Neural cell (in vitro differentiated cells): ENCODE measurements around the gene ASPRV1. TPM values are rescaled to one million over a fixed set of nuclear protein-coding genes. Genes with fewer than 3 reads are reported as not detected.

Source experiments
- H2AFZ ChIP-seq: fragments of 200-600, 300-800 bp; sonication (generic), shearing (Covaris generic); 2 replicates; pipeline ENCODE4 v1.6.0; 2014; ENCODE audit warnings: low read depth, mild to moderate bottlenecking, antibody characterized with exemption, low read length, moderate library complexity
- H3F3A ChIP-seq: fragments of 200-600 bp; shearing (Covaris generic); 2 replicates; pipeline ENCODE4 v1.6.1; 2016; ENCODE audit warnings: mild to moderate bottlenecking, moderate library complexity, mixed read lengths, antibody characterized with exemption, low read length; ENCODE audit not compliant: insufficient read depth, poor library complexity, severe bottlenecking
- H3K27ac ChIP-seq: fragments of 200-600, 300-800 bp; sonication (generic), shearing (Covaris generic); 2 replicates; pipeline ENCODE4 v1.5.1; 2014; ENCODE audit warnings: mild to moderate bottlenecking, low read length, moderate library complexity
- H3K27me3 ChIP-seq: fragments of 300-800, 200-600 bp; sonication (generic), shearing (Covaris generic); 2 replicates; pipeline ENCODE4 v1.6.0; 2014; ENCODE audit warnings: mild to moderate bottlenecking, low read depth, low read length, moderate library complexity; ENCODE audit not compliant: insufficient read depth
- H3K36me3 ChIP-seq: fragments of 300-800, 200-600 bp; sonication (generic), shearing (Covaris generic); 2 replicates; pipeline ENCODE4 v1.5.1; 2014; ENCODE audit warnings: mild to moderate bottlenecking, antibody characterized with exemption, low read length, moderate library complexity; ENCODE audit not compliant: insufficient read depth
- H3K4me2 ChIP-seq: fragments of 300-800, 200-600 bp; sonication (generic), shearing (Covaris generic); 2 replicates; pipeline ENCODE4 v1.6.0; 2014; ENCODE audit warnings: mild to moderate bottlenecking, low read length
- H3K4me3 ChIP-seq: fragments of 300-800, 200-600 bp; sonication (generic), shearing (Covaris generic); 2 replicates; pipeline ENCODE4 v1.5.1; 2014; ENCODE audit warnings: mild to moderate bottlenecking, low read length, moderate library complexity
- H3K79me2 ChIP-seq: fragments of 200-600 bp; shearing (Covaris generic); replicated peaks from 2 replicates; pipeline ENCODE4 v1.6.0; 2014; ENCODE audit warnings: mild to moderate bottlenecking, low read length, moderate library complexity; ENCODE audit not compliant: insufficient read depth
- H3K9ac ChIP-seq: fragments of 300-800, 200-600 bp; sonication (generic), shearing (Covaris generic); 2 replicates; pipeline ENCODE4 v1.6.1; 2016; ENCODE audit warnings: mild to moderate bottlenecking, low read length, mixed read lengths
- H3K9me2 ChIP-seq: fragments of 200-600 bp; shearing (Covaris generic); 2 replicates; pipeline ENCODE4 v1.6.1; 2016; ENCODE audit warnings: mild to moderate bottlenecking, low read length, mixed read lengths; ENCODE audit not compliant: insufficient read depth
- H3K9me3 ChIP-seq: fragments of 200-600, 300-800 bp; sonication (generic), shearing (Covaris generic); 2 replicates; pipeline ENCODE4 v1.6.1; 2016; ENCODE audit warnings: mild to moderate bottlenecking, mixed run types, low read length, moderate library complexity, mixed read lengths
- H4K20me1 ChIP-seq: fragments of 200-600 bp; shearing (Covaris generic); 2 replicates; pipeline ENCODE4 v1.6.1; 2016; ENCODE audit warnings: mild to moderate bottlenecking, mixed run types; ENCODE audit not compliant: insufficient read depth
- CTCF ChIP-seq: fragments of 450-650 bp; IDR thresholded peaks from 2 replicates; pipeline ENCODE4 v1.5.1; 2014; ENCODE audit warnings: antibody characterized with exemption, mild to moderate bottlenecking, moderate library complexity; ENCODE audit not compliant: poor library complexity, severe bottlenecking
- EP300 ChIP-seq: fragments of 450-650 bp; conservative IDR thresholded peaks from 2 replicates; pipeline ENCODE4 v1.6.1; 2014; ENCODE audit warnings: antibody characterized with exemption, mild to moderate bottlenecking, moderate library complexity; ENCODE audit not compliant: poor library complexity, severe bottlenecking
- EZH2 ChIP-seq: fragments of 200-600, 300-800 bp; shearing (Covaris generic), sonication (generic); IDR thresholded peaks from 2 replicates; pipeline ENCODE4 v1.6.1; 2014; ENCODE audit warnings: antibody characterized with exemption, low read length, borderline replicate concordance, mild to moderate bottlenecking; ENCODE audit not compliant: insufficient read depth, poor library complexity, severe bottlenecking
- MXI1 ChIP-seq: fragments of 450-650 bp; conservative IDR thresholded peaks from 2 replicates; pipeline ENCODE4 v1.6.1; 2014; ENCODE audit warnings: antibody characterized with exemption, mild to moderate bottlenecking; ENCODE audit not compliant: poor library complexity, severe bottlenecking
- POLR2AphosphoS5 ChIP-seq: IDR thresholded peaks from 2 replicates; pipeline ENCODE4 v1.6.1; 2012
- RAD21 ChIP-seq: fragments of 450-650 bp; conservative IDR thresholded peaks from 2 replicates; pipeline ENCODE4 v1.6.1; 2014; ENCODE audit warnings: antibody characterized with exemption, mild to moderate bottlenecking, moderate library complexity
- REST ChIP-seq: IDR thresholded peaks from 2 replicates; pipeline ENCODE4 v1.6.1; 2012; ENCODE audit warnings: borderline replicate concordance
- SMC3 ChIP-seq: fragments of 450-650 bp; conservative IDR thresholded peaks from 2 replicates; pipeline ENCODE4 v1.6.1; 2014; ENCODE audit warnings: antibody characterized with exemption, mild to moderate bottlenecking, moderate library complexity; ENCODE audit not compliant: poor library complexity
- TAF1 ChIP-seq: IDR thresholded peaks from 2 replicates; pipeline ENCODE4 v1.6.1; 2012; ENCODE audit warnings: low read depth
- polyA plus RNA-seq: library from polyadenylated mRNA; depleted of rRNA; stranded (reverse); fragments of >200 nt; gene quantifications from 2 replicates; pipeline ENCODE4 v1.2.3, GENCODE V29; 2014

ASPRV1 gene
- polyA plus RNA-seq, 1 donor from 2014 or later, result 6.3 TPM

GRCh38 chr2:69939722-69940121, 21.7 kb downstream of the ASPRV1 start:
- Histone ChIP-seq H3K4me2 (no peak overlapping the region), H3K27ac (no peak overlapping the region)

GRCh38 chr2:69937968-69938367, 23.5 kb downstream of the ASPRV1 start:
- Histone ChIP-seq H3K79me2 (no peaks in the 10 kb centered on the region), H3K4me2 (no peak overlapping the region), H2AFZ (no peak overlapping the region), H3K4me3 (no peak overlapping the region), H3K9ac (no peak overlapping the region), H3K27ac (no peak overlapping the region), H4K20me1 (no peaks in the 10 kb centered on the region), H3K9me3 (no peaks in the 10 kb centered on the region), H3K9me2 (no peaks in the 10 kb centered on the region), H3K36me3 (peaks cover 6% of the 10 kb centered on the region), H3K27me3 (no peaks in the 10 kb centered on the region), H3F3A (no peaks in the 10 kb centered on the region)
- TF ChIP-seq MXI1, result no peak
- TF ChIP-seq TAF1, result no peak
- no peak for TF ChIP-seq RAD21
- TF ChIP-seq REST, result no peak
- TF ChIP-seq EZH2, result no peak
- no peak for TF ChIP-seq CTCF
- no peak for TF ChIP-seq POLR2AphosphoS5

More at GRCh38 chr2:69939722-69940121, 21.7 kb downstream of the ASPRV1 start:
- TF ChIP-seq EP300, result no peak
- no peak for TF ChIP-seq TAF1
- no peak for TF ChIP-seq POLR2AphosphoS5
- no peak for TF ChIP-seq SMC3
- TF ChIP-seq REST, result no peak
- no peak for TF ChIP-seq CTCF
- no peak for TF ChIP-seq EZH2
- no peak for TF ChIP-seq MXI1
- no peak for TF ChIP-seq RAD21
- peaks cover 6% of the 10 kb centered on the region for H3K36me3 ChIP-seq
- H2AFZ ChIP-seq, result no peak overlapping the region
- H3K9me3 ChIP-seq, result no peaks in the 10 kb centered on the region
- H3K79me2 ChIP-seq, result no peaks in the 10 kb centered on the region
- H3K4me3 ChIP-seq, result no peak overlapping the region
- no peaks in the 10 kb centered on the region for H3K27me3 ChIP-seq
- no peaks in the 10 kb centered on the region for H3K9me2 ChIP-seq
- H3F3A ChIP-seq, result no peaks in the 10 kb centered on the region
- H3K9ac ChIP-seq, result no peak overlapping the region
- no peaks in the 10 kb centered on the region for H4K20me1 ChIP-seq
